Medulla oblongata (tissue), 1 donor: ENCODE results near the gene LMTK3.

Experiments used
- DNase-seq: peaks from one replicate; pipeline ENCODE4 v3.0.0-alpha.2; 2015; ENCODE audit errors: extremely low spot score

Gene LMTK3

GRCh38 chr19:48511800-48512503, at the start of gene LMTK3:
Gene LMTK3, minus strand, starts transcription at chr19:48511835. Its CDS starts 259 bp downstream, at chr19:48511576.
- peak; percentile 91 for DNase-seq

GRCh38 chr19:48561412-48561811, 49.8 kb upstream of the LMTK3 start:
- no peak for DNase-seq

GRCh38 chr19:48560095-48560530, 48.5 kb upstream of the LMTK3 start:
- DNase-seq, result no peak

- no peak for DNase-seq
Observed at GRCh38 chr19:48558018-48558684, 46.5 kb upstream of the LMTK3 start.

GRCh38 chr19:48556825-48557224, 45.2 kb upstream of the LMTK3 start:
- DNase-seq, result no peak

GRCh38 chr19:48556163-48556562, 44.5 kb upstream of the LMTK3 start:
- DNase-seq, result no peak

GRCh38 chr19:48554385-48555091, 42.9 kb upstream of the LMTK3 start:
- DNase-seq, result no peak

GRCh38 chr19:48553676-48554384, 42.2 kb upstream of the LMTK3 start:
- DNase-seq, result no peak

- no peak for DNase-seq
Observed at GRCh38 chr19:48552406-48553322, 41.0 kb upstream of the LMTK3 start.

GRCh38 chr19:48551437-48552302, 40.0 kb upstream of the LMTK3 start, which contains the start of gene SULT2B1:
Gene SULT2B1, plus strand, starts transcription at chr19:48552172. Its CDS starts 81 bp downstream, at chr19:48552253.
- no peak for DNase-seq

- no peak for DNase-seq
Observed at GRCh38 chr19:48549380-48549779, 37.7 kb upstream of the LMTK3 start.

GRCh38 chr19:48548253-48548911, 36.7 kb upstream of the LMTK3 start:
- DNase-seq, result no peak

GRCh38 chr19:48547722-48548121, 36.1 kb upstream of the LMTK3 start:
- DNase-seq, result no peak

- no peak for DNase-seq
Observed at GRCh38 chr19:48544856-48545750, 33.5 kb upstream of the LMTK3 start.

- no peak for DNase-seq
Observed at GRCh38 chr19:48543121-48543710, 31.6 kb upstream of the LMTK3 start.

- no peak for DNase-seq
Observed at GRCh38 chr19:48541813-48542212, 30.2 kb upstream of the LMTK3 start.

GRCh38 chr19:48540110-48540509, 28.5 kb upstream of the LMTK3 start:
- DNase-seq, result no peak
